ENCODE data around the gene TBX20. TPM values are rescaled to one million over a fixed set of nuclear protein-coding genes. Genes with fewer than 3 reads are reported as not detected.
"Not testable (repeated sequence)": the region's sequence is repeated elsewhere in the genome, so short reads cannot be mapped to it uniquely, and the experiment has no call there.

Gene TBX20
- total RNA-seq, 2 donors from 2014 or later = not detected

DNA sequence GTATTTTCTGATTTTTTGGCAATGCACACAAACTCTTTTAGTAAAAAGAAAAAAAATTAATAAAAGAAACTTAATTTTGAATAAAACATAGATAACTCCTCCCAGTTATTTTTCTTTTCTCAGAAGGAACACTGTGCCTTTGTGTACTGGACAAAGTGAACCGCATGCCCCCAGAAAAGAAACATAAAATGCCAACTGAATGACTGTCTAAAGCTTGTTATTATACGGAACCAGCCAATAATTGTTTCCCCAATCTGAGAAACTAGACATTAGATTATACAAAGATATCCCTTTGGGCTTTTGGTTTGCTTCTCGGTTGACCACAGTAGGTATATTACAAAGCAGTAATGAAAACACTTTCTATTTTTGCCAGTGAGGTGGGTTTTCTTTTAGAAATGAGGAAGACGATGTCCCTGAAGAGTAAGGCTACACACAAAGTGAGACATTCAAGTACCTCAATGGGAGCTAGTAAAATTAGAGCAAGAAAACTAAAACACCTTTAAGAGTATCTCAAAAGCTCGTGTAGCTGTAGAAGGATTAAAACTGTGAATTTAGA is 25.3 kb downstream of the TBX20 start:
- not testable (repeated sequence) for H3K4me3 Mint-ChIP-seq

DNA sequence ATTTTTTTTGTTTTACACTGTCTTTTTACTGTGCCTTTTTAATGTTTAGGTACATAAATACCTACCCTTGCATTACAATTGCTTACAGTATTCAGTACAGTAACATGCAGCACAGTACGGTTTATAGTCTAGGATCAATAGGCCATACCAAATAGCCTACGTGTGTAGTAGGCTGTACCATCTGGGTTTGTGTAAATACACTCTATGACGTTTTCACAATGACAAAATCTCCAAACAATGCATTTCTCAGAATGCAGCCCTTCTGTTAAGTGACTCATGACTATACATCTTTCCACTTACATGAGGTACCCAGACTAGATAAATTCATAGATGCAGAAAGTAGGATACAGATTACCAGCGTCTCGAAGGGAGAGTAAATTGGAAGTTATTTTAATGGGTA is 26.5 kb downstream of the TBX20 start:
- H3K36me3 Mint-ChIP-seq (ENCODE audit: low read depth); H3K4me1 Mint-ChIP-seq; DNase-seq; H3K27ac Mint-ChIP-seq; H3K9me3 ChIP-seq (ENCODE audit: control insufficient read depth, low read length, poor library complexity, severe bottlenecking); H3K4me3 Mint-ChIP-seq; ATAC-seq: not testable (repeated sequence)
- peaks cover 15% of the 10 kb centered on the region for H3K27me3 Mint-ChIP-seq

More for the DNA sequence above, 25.3 kb downstream of the TBX20 start:
- H3K4me1 Mint-ChIP-seq; DNase-seq; ATAC-seq; H3K27ac Mint-ChIP-seq; H3K36me3 Mint-ChIP-seq (ENCODE audit: low read depth); H3K9me3 ChIP-seq (ENCODE audit: control insufficient read depth, low read length, poor library complexity, severe bottlenecking): not testable (repeated sequence)
- peaks cover 21% of the 10 kb centered on the region for H3K27me3 Mint-ChIP-seq

DNA sequence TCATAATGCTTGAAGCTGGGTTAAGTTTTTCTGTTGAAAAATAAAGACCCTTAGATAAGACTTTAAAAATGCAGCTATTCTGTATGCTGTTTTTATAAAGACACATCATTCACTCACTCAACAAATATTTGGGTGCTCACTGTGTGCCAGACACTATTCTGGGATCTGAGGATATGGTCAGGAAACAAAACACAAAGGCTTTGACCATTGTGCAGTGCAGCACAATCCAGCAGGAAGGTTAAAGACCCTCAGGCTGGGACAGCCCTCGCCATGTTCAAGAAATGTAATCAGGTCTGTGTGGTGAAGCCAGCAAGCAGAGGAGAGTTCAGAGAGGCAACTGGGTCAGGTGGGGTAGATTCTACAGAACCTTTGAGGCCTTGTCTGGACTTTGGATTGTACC is 31.5 kb downstream of the TBX20 start:
- not testable (repeated sequence) for H3K36me3 Mint-ChIP-seq (ENCODE audit: low read depth); H3K9me3 ChIP-seq (ENCODE audit: control insufficient read depth, low read length, poor library complexity, severe bottlenecking); H3K27ac Mint-ChIP-seq; DNase-seq; H3K4me1 Mint-ChIP-seq; H3K4me3 Mint-ChIP-seq; ATAC-seq
- H3K27me3 Mint-ChIP-seq = peaks cover 19% of the 10 kb centered on the region

DNA sequence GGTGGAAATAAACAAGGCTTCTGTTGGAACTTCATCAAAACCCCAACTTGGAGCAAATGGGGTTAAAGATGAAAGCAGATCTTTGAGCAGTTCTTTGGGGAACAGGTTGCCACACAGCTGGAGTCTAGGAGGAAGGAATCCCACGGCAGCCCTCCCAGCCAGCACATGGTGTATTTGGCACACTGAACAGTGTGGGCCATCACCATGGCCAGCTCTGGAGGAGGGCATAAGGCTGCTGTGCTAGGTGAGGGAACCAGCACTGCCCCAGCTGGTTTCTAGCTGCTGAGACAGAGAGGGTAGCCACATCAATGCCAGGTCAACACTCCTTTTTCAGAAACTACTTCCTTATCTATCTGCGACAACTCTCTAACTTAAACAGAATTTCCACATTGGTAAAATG is 33.7 kb downstream of the TBX20 start:
- H3K4me1 Mint-ChIP-seq; ATAC-seq; DNase-seq; H3K27ac Mint-ChIP-seq; H3K9me3 ChIP-seq (ENCODE audit: control insufficient read depth, low read length, poor library complexity, severe bottlenecking); H3K36me3 Mint-ChIP-seq (ENCODE audit: low read depth); H3K4me3 Mint-ChIP-seq: not testable (repeated sequence)
- peaks cover 19% of the 10 kb centered on the region for H3K27me3 Mint-ChIP-seq

DNA sequence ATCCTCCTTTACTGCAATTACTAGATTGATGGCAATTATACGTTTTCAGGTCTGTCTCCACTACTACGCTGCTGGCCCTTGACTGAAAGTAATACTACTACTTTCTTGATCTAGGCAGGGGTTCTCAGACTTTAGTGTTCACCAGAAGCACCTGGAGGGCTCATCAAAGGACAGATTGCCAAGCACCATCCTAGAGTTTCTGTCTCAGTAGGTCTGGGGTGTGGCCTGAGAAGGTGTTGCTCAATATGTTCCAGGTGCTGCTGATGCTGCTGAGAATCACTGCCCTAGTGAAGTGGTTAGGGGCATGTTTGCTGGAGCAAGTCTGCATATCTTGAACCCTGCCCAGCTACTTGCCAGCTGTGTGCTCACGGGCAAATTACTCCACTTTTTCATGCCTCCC is 37.9 kb downstream of the TBX20 start:
- not testable (repeated sequence) for H3K9me3 ChIP-seq (ENCODE audit: control insufficient read depth, low read length, poor library complexity, severe bottlenecking); H3K36me3 Mint-ChIP-seq (ENCODE audit: low read depth); ATAC-seq; H3K27ac Mint-ChIP-seq; H3K4me1 Mint-ChIP-seq; DNase-seq; H3K4me3 Mint-ChIP-seq
- peaks cover 14% of the 10 kb centered on the region for H3K27me3 Mint-ChIP-seq

DNA sequence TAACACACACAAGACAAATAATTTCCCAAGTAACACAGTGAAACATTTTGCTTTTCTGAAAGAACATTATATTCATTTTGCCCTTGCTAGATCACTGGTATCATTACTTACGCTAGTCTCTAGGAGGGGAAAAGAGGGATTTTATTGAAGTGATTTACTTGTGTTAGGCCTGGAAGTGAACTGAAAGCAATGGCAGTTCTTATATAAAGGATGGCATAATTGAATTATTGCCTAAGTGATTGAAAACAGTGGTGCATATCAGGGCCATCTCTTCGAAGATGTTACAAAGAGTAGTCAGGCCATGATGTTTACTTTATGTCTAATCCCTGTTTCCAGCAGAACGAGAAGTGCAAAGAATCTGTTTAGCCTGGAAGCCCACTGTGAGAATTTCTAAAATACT is 38.8 kb downstream of the TBX20 start:
- H3K27me3 Mint-ChIP-seq; H3K27ac Mint-ChIP-seq; H3K9me3 ChIP-seq (ENCODE audit: control insufficient read depth, low read length, poor library complexity, severe bottlenecking); DNase-seq; H3K4me3 Mint-ChIP-seq; H3K4me1 Mint-ChIP-seq; H3K36me3 Mint-ChIP-seq (ENCODE audit: low read depth); ATAC-seq: not testable (repeated sequence)

DNA sequence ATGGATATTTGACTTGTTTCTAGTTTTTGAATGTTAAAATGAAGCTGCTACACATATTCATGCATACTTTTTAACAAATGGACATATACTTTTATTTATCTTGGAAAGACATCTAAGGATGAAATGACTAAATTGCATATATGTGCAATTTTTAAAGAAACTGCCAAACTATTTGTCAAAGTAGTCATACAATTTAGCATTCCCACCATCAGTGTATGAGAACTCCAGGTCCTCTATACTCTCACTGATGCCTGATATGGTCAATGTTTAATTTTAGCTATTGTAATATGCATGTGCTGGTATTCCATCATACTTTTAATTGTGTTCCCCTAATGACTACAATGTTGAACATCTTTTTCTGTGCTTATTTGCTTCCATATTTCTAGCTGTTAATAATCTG is 47.0 kb downstream of the TBX20 start:
- H3K27ac Mint-ChIP-seq; H3K27me3 Mint-ChIP-seq; H3K4me1 Mint-ChIP-seq; H3K36me3 Mint-ChIP-seq (ENCODE audit: low read depth); DNase-seq; H3K9me3 ChIP-seq (ENCODE audit: control insufficient read depth, low read length, poor library complexity, severe bottlenecking); ATAC-seq; H3K4me3 Mint-ChIP-seq: not testable (repeated sequence)

DNA sequence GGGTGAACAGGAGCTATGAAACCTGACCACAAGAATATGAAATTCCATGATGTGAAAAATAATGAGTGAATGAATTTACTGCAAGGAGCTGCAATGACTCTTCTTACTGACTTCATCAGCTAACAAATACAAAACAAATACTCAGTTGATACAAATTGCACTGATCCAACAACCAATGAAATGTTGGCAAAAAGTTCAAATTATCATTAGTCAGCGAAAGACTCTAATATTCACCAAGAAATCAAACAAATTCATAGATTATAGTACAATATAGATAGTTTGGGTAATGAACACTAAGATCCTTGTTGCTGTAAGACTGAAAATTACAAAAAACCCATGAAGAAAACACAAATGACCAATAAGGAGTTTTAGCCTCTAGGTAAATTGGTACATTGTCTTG is 49.0 kb downstream of the TBX20 start:
- H3K4me1 Mint-ChIP-seq; ATAC-seq; H3K4me3 Mint-ChIP-seq; H3K36me3 Mint-ChIP-seq (ENCODE audit: low read depth); H3K9me3 ChIP-seq (ENCODE audit: control insufficient read depth, low read length, poor library complexity, severe bottlenecking); DNase-seq; H3K27ac Mint-ChIP-seq; H3K27me3 Mint-ChIP-seq: not testable (repeated sequence)

DNA sequence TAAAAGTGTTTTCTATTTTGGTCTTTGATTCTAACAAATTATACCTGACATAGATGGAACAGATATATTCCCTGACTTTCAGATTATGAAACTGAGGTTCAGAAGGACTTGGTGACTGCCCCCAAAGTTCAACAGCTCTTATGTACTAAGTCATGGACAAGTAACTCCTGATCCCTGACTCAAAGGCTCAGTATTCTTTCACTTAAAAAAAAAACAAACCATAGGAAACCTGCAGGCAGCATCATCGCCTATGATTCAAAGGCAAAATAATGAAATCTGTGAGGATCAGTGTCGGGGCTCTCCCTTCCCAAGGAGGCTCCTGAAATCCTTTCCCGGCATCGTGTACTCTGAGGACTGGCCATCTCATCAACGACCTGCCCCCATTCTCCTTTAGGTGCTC is 49.9 kb downstream of the TBX20 start:
- H3K4me3 Mint-ChIP-seq; H3K27me3 Mint-ChIP-seq; H3K4me1 Mint-ChIP-seq; H3K36me3 Mint-ChIP-seq (ENCODE audit: low read depth); DNase-seq; H3K27ac Mint-ChIP-seq; H3K9me3 ChIP-seq (ENCODE audit: control insufficient read depth, low read length, poor library complexity, severe bottlenecking); ATAC-seq: not testable (repeated sequence)

DNA sequence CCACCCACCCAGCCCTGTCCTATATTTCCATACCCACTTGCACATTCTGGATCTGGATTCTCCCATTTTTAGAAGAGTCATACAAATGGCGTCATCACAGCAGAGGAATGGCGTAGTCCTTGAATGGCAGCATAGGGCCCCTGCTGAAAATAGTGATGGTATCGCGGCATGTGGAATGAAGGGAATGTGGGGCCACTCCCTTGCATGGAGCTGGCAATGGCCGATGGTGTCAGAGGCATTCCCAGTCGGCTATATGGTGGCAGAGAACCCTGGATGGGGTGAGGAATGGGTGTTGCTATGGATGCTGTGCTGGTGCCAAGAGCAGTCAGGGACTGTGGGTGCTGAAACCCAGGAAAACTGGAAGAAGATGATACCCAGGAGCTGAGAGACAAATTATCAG is 51.5 kb downstream of the TBX20 start:
- not testable (repeated sequence) for H3K4me3 Mint-ChIP-seq; H3K27me3 Mint-ChIP-seq; H3K27ac Mint-ChIP-seq; H3K36me3 Mint-ChIP-seq (ENCODE audit: low read depth); H3K9me3 ChIP-seq (ENCODE audit: control insufficient read depth, low read length, poor library complexity, severe bottlenecking); DNase-seq; ATAC-seq; H3K4me1 Mint-ChIP-seq

DNA sequence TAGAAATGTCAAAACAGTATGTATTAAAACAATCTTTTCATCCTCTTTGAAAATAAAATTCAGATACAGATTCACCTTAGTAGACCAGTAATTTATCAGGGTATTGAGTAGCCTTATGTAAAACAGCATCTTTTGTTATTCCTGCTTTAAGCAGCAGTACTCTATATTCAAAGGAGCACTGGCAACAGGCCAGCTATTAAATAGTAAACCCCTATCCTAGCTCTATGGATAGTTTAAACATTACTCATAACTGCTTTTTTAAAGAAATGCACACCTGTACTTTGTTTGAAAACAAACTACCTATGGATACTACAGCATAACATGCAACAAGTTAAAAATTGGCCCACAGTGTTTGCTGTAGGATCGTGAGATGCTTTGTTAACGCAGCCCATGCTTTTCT is 53.7 kb downstream of the TBX20 start:
- peaks cover 20% of the 10 kb centered on the region for H3K27me3 Mint-ChIP-seq
- H3K36me3 Mint-ChIP-seq (ENCODE audit: low read depth); DNase-seq; H3K4me1 Mint-ChIP-seq; H3K27ac Mint-ChIP-seq; ATAC-seq; H3K9me3 ChIP-seq (ENCODE audit: control insufficient read depth, low read length, poor library complexity, severe bottlenecking); H3K4me3 Mint-ChIP-seq: not testable (repeated sequence)

DNA sequence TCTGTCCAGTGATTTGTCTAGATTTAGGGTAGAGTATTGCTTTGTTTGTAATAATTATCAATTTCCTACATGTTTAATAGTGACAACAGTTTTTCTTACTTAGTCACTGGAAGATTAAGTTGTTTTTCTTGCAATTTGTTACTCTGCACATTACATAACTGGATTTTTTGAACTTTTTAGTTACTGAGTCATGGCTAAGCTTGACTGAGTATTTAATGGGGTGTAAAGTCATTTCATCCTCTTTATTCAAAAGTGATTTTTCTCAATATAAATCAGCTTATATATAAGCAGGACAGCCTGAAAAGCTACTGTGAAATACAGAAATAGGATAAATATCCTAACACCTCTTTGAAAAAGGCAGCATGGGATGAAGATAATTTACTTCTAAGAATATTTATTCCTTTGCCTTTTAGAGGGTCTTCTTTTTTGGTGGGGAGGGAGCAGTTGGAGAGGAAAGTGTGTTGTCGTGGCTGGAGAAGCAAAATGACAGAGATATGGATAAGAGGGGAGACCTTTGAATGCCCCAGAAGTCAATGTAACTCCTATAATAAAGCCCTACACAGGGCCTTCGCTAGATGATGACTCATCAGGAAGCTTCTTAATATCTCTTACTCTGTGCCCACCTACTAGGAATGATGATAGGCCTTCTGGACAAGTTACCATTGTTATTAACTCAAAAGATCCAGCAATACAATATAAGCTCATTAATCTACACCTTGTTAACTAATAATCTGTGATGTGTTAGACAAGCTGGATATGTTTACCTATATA is 55.3 kb downstream of the TBX20 start:
- not testable (repeated sequence) for H3K4me3 Mint-ChIP-seq; H3K9me3 ChIP-seq (ENCODE audit: control insufficient read depth, low read length, poor library complexity, severe bottlenecking); ATAC-seq; H3K36me3 Mint-ChIP-seq (ENCODE audit: low read depth); DNase-seq; H3K27ac Mint-ChIP-seq; H3K4me1 Mint-ChIP-seq
- H3K27me3 Mint-ChIP-seq = peaks cover 20% of the 10 kb centered on the region

DNA sequence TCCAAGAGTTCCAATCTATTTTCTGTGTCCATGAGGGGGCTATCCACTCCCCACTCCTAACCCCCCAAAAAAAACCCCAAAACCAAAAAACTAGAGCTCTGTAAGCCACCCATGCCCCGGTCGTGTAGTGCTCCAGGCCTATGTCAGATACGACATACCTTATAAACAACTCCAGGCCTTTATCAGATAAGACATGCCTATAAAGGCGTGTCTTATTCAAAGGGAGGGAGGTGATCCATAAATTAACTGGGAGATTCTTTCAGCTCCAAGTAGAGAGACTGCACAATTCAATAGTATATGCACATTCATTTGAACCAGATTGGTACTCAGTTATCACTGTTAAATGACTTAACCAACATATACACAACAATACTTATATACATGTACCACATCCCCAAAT is 62.3 kb downstream of the TBX20 start:
- H3K4me1 Mint-ChIP-seq; ATAC-seq; H3K9me3 ChIP-seq (ENCODE audit: control insufficient read depth, low read length, poor library complexity, severe bottlenecking); H3K36me3 Mint-ChIP-seq (ENCODE audit: low read depth); DNase-seq; H3K27ac Mint-ChIP-seq; H3K4me3 Mint-ChIP-seq: not testable (repeated sequence)
- H3K27me3 Mint-ChIP-seq = peaks cover 20% of the 10 kb centered on the region

DNA sequence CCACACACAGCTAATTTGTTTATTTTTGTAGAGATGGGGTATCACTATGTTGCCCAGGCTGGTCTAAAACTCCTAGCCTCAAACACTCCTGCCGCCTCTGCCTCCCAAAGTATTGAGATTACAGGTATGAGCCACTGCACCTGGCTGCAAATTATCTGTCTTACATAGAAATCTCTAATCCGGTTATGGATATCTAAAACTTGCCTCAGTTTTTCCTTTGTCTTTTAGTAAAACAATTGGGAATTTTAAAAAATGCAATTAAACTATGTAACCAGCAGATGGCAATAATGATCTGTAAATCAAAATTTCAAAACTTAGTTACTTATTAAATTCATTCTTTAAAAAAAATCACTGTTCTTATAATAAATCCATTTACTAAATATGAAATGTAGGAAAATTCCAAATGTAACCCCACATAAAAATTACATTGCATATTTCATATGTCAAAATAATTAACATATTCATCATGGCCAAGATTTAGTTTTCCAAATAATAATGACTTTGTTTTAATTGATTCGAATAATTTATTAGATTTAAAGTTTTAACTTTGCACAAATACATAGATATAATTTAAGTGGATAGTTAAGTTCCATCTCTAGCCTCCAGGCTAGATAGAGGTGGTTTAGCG is 63.6 kb downstream of the TBX20 start:
- ATAC-seq; H3K27ac Mint-ChIP-seq; H3K9me3 ChIP-seq (ENCODE audit: control insufficient read depth, low read length, poor library complexity, severe bottlenecking); H3K36me3 Mint-ChIP-seq (ENCODE audit: low read depth); H3K4me3 Mint-ChIP-seq; DNase-seq; H3K4me1 Mint-ChIP-seq: not testable (repeated sequence)
- H3K27me3 Mint-ChIP-seq = peaks cover 26% of the 10 kb centered on the region
